Loucy (cell line): ENCODE results near the gene OR2J3.

Experiments
- H2AFZ ChIP-seq: fragments of 200-600 bp; sonication (generic); 2 replicates; pipeline ENCODE4 v1.6.0; 2016; ENCODE audit warnings: antibody characterized with exemption, mild to moderate bottlenecking, low read length, moderate library complexity
- H3F3A ChIP-seq: fragments of 200-600 bp; 2 replicates; pipeline ENCODE4 v1.6.0; 2016; ENCODE audit warnings: antibody characterized with exemption, low read depth, mild to moderate bottlenecking
- H3K27me3 ChIP-seq: fragments of 200-600 bp; sonication (generic); 2 replicates; pipeline ENCODE4 v1.6.1; 2014; ENCODE audit warnings: low read length, mild to moderate bottlenecking; ENCODE audit not compliant: insufficient read depth, poor library complexity, severe bottlenecking
- H3K36me3 ChIP-seq: fragments of 200-600 bp; sonication (generic); 2 replicates; pipeline ENCODE4 v1.6.1; 2016; ENCODE audit warnings: low read length; ENCODE audit not compliant: insufficient read depth
- H3K4me1 ChIP-seq: fragments of 200-600 bp; sonication (generic); 2 replicates; pipeline ENCODE4 v1.5.1; 2014; ENCODE audit warnings: low read length, mild to moderate bottlenecking; ENCODE audit not compliant: insufficient read depth, poor library complexity, severe bottlenecking
- H3K4me2 ChIP-seq: fragments of 200-600 bp; sonication (generic); 2 replicates; pipeline ENCODE4 v1.6.0; 2014; ENCODE audit warnings: antibody characterized with exemption, low read length, low read depth, mild to moderate bottlenecking; ENCODE audit not compliant: poor library complexity, severe bottlenecking
- H3K4me3 ChIP-seq: fragments of 200-600 bp; sonication (generic); 2 replicates; pipeline ENCODE4 v1.5.1; 2014; ENCODE audit warnings: low read length, mild to moderate bottlenecking, mixed read lengths; ENCODE audit not compliant: poor library complexity, severe bottlenecking
- H3K79me2 ChIP-seq: fragments of 200-600 bp; sonication (generic); 2 replicates; pipeline ENCODE4 v1.6.1; 2014; ENCODE audit warnings: low read length; ENCODE audit not compliant: insufficient read depth
- H3K9ac ChIP-seq: fragments of 200-600 bp; sonication (generic); 2 replicates; pipeline ENCODE4 v1.6.0; 2014; ENCODE audit warnings: mild to moderate bottlenecking, low read depth, low read length, moderate library complexity; ENCODE audit not compliant: poor library complexity, severe bottlenecking
- H3K9me2 ChIP-seq: fragments of 200-600 bp; sonication (generic); replicated peaks from 2 replicates; pipeline ENCODE4 v1.6.1; 2016; ENCODE audit warnings: low read depth, low read length, mixed read lengths
- H3K9me3 ChIP-seq: fragments of 200-600 bp; sonication (generic); 2 replicates; pipeline ENCODE4 v1.6.1; 2014; ENCODE audit warnings: mild to moderate bottlenecking, antibody characterized with exemption, low read length, low read depth; ENCODE audit not compliant: insufficient read depth
- H4K20me1 ChIP-seq: fragments of 200-600 bp; sonication (generic); 2 replicates; pipeline ENCODE4 v1.6.0; 2014; ENCODE audit warnings: antibody characterized with exemption, low read length, mild to moderate bottlenecking; ENCODE audit not compliant: insufficient read depth, poor library complexity, severe bottlenecking
- CTCF ChIP-seq: fragments of 200-600 bp; sonication (generic); conservative IDR thresholded peaks from 2 replicates; pipeline ENCODE4 v1.5.1; 2014; ENCODE audit warnings: mild to moderate bottlenecking, antibody characterized with exemption, low read length
- EZH2phosphoT487 ChIP-seq: fragments of 200-600 bp; IDR thresholded peaks from 2 replicates; pipeline ENCODE4 v1.6.1; 2018; ENCODE audit warnings: antibody characterized with exemption, mild to moderate bottlenecking, moderate library complexity, borderline replicate concordance

The OR2J3 gene

GRCh38 chr6:29131691-29132090 is 23.8 kb downstream of the OR2J3 start:
- Histone ChIP-seq H3K4me1 (no peaks in the 10 kb centered on the region), H3K9me3 (no peaks in the 10 kb centered on the region), H3K27me3 (no peaks in the 10 kb centered on the region), H3K4me2 (no peak overlapping the region), H3K4me3 (no peak overlapping the region), H2AFZ (no peak overlapping the region), H3K9me2 (no peaks in the 10 kb centered on the region), H3K36me3 (no peaks in the 10 kb centered on the region), H3F3A (no peaks in the 10 kb centered on the region), H4K20me1 (no peaks in the 10 kb centered on the region), H3K9ac (no peak overlapping the region), H3K79me2 (no peaks in the 10 kb centered on the region)
- TF ChIP-seq CTCF: no peak
- TF ChIP-seq EZH2phosphoT487: no peak

GRCh38 chr6:29137724-29138123 is 29.9 kb downstream of the OR2J3 start:
- no peaks in the 10 kb centered on the region for H3K4me1 ChIP-seq
- no peaks in the 10 kb centered on the region for H3K36me3 ChIP-seq
- TF ChIP-seq EZH2phosphoT487: no peak
- no peak for TF ChIP-seq CTCF
- H3K4me3 ChIP-seq: no peak overlapping the region
- no peaks in the 10 kb centered on the region for H3K79me2 ChIP-seq
- no peaks in the 10 kb centered on the region for H3K9me2 ChIP-seq
- no peak overlapping the region for H3K9ac ChIP-seq
- no peaks in the 10 kb centered on the region for H4K20me1 ChIP-seq
- H3K27me3 ChIP-seq: no peaks in the 10 kb centered on the region
- no peak overlapping the region for H3K4me2 ChIP-seq
- H3F3A ChIP-seq: no peaks in the 10 kb centered on the region
- no peaks in the 10 kb centered on the region for H3K9me3 ChIP-seq
- no peak overlapping the region for H2AFZ ChIP-seq

- no peaks in the 10 kb centered on the region for H3K9me2 ChIP-seq
- no peaks in the 10 kb centered on the region for H3F3A ChIP-seq
- H3K9ac ChIP-seq: no peak overlapping the region
- no peak for TF ChIP-seq CTCF
- TF ChIP-seq EZH2phosphoT487: no peak
- no peaks in the 10 kb centered on the region for H3K27me3 ChIP-seq
- no peak overlapping the region for H2AFZ ChIP-seq
- H3K36me3 ChIP-seq: no peaks in the 10 kb centered on the region
- no peaks in the 10 kb centered on the region for H3K79me2 ChIP-seq
- no peak overlapping the region for H3K4me2 ChIP-seq
- no peak overlapping the region for H3K4me3 ChIP-seq
- no peaks in the 10 kb centered on the region for H4K20me1 ChIP-seq
- no peaks in the 10 kb centered on the region for H3K9me3 ChIP-seq
- H3K4me1 ChIP-seq: no peaks in the 10 kb centered on the region
Observed at GRCh38 chr6:29141606-29142005, 33.7 kb downstream of the OR2J3 start.
